Hair follicle dermal papilla cell (primary cell): ENCODE measurements around the gene GOLGA6L9. TPM values are rescaled to one million over a fixed set of nuclear protein-coding genes. Genes with fewer than 3 reads are reported as not detected.

Source experiments
- small RNA-seq: library from RNA; depleted of rRNA; stranded (forward); fragments of <200 nt; gene quantifications from one replicate; pipeline ENCODE3, GENCODE V24; 2012
- total RNA-seq: library from RNA; depleted of rRNA; stranded (reverse); fragments of >200 nt; gene quantifications from 2 replicates; pipeline ENCODE4 v1.2.3, GENCODE V29; 2012

GOLGA6L9 gene, protein sequence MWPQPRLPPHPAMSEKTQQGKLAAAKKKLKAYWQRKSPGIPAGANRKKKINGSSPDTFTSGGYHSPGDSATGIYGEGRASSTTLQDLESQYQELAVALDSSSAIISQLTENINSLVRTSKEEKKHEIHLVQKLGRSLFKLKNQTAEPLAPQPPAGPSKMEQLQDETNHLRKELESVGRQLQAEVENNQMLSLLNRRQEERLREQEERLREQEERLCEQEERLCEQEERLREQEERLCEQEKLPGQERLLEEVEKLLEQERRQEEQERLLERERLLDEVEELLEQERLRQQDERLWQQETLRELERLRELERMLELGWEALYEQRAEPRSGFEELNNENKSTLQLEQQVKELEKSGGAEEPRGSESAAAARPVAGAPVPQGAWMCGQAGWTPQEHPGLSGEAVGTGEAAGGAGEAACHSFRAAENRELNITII
- total RNA-seq: 0.85 and 1.6 TPM in 2 replicates

DNA sequence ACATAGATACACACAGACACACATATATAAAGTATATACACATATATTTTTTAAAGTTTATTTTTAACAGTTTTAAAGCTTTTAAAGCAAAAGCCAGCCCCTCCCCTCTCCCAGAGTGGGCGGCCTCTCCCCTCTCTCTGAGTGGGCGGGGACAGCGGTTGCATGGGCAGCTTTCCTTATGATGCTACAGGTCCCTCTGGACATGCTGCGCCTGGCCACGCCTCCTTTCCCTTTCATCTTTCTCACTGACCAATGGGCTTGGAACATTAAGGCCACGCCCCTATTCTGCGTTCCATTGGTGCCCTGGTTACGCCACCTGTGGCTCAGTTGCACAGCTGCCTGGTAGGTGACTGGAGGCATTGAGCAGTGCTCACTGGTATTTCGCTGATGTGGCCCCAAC is at the start of gene GOLGA6L9:
Gene GOLGA6L9, plus strand, starts transcription at position 124 of the 400 bp plus-strand sequence. Its CDS starts 264 bp downstream, at position 388.

Small RNA genes within 50 kb of the gene (small RNA-seq; reads per million reads assigned to genes)
- gene AC245033.3: not detected

Other genes starting within 250 kb of the GOLGA6L9 start
- 24.5 and 28.9 TPM in 2 replicates for gene EFL1, start 167.1 kb upstream of the GOLGA6L9 start, total RNA-seq
- gene SAXO2, start 167.0 kb upstream of the GOLGA6L9 start, total RNA-seq: 1.6 TPM in 1 of 2 replicates, not detected in the other
- gene GOLGA6L10, start 80.3 kb upstream of the GOLGA6L9 start, total RNA-seq: 0.36 and 0.65 TPM in 2 replicates
- gene RPS17, start 110.6 kb downstream of the GOLGA6L9 start, total RNA-seq: 677 and 761 TPM in 2 replicates
- gene CPEB1, start 217.5 kb downstream of the GOLGA6L9 start, total RNA-seq: 13.1 and 14.9 TPM in 2 replicates